HepG2 (cell line): ENCODE data around the gene MT1A. TPM values are rescaled to one million over a fixed set of nuclear protein-coding genes. Genes with fewer than 3 reads are reported as not detected.

ENCODE experiments used
- AKAP8 ChIP-seq: sonication (generic); formaldehyde crosslinking; IDR thresholded peaks from 2 replicates; pipeline ENCODE4 v1.5.1; 2020; ENCODE audit warnings: mild to moderate bottlenecking, missing genetic modification reagents
- CCAR2 ChIP-seq: fragments of 200-400 bp; formaldehyde crosslinking; optimal IDR thresholded peaks from 2 replicates; pipeline ENCODE3; 2018; ENCODE audit warnings: low read depth, mild to moderate bottlenecking, low read length, moderate library complexity
- CENPX ChIP-seq: sonication (generic); formaldehyde crosslinking; IDR thresholded peaks from 2 replicates; pipeline ENCODE4 v1.9.0; 2021; ENCODE audit warnings: mild to moderate bottlenecking, missing genetic modification reagents, moderate library complexity
- EED ChIP-seq: sonication (generic); formaldehyde crosslinking; IDR thresholded peaks from 2 replicates; pipeline ENCODE4 v1.5.0; 2020; ENCODE audit warnings: mild to moderate bottlenecking, missing genetic modification reagents
- ELF4 ChIP-seq: sonication (generic); formaldehyde crosslinking; IDR thresholded peaks from 2 replicates; pipeline ENCODE4 v1.5.0; 2020; ENCODE audit warnings: missing genetic modification reagents, mild to moderate bottlenecking, moderate library complexity, borderline replicate concordance
- GFI1 ChIP-seq: sonication (generic); formaldehyde crosslinking; IDR thresholded peaks from 2 replicates; pipeline ENCODE4 v1.5.0; 2020; ENCODE audit warnings: missing genetic modification reagents, mild to moderate bottlenecking, borderline replicate concordance
- ONECUT2 ChIP-seq: sonication (generic); formaldehyde crosslinking; IDR thresholded peaks from 2 replicates; pipeline ENCODE4 v1.4.0; 2020; ENCODE audit warnings: missing genetic modification reagents
- REXO4 ChIP-seq: sonication (generic); formaldehyde crosslinking; IDR thresholded peaks from 2 replicates; pipeline ENCODE4 v1.8.0; 2022; ENCODE audit warnings: missing genetic modification reagents, mild to moderate bottlenecking, borderline replicate concordance
- SAFB2 ChIP-seq: sonication (generic); formaldehyde crosslinking; IDR thresholded peaks from 2 replicates; pipeline ENCODE4 v1.5.1; 2020; ENCODE audit warnings: missing genetic modification reagents, low read depth, mild to moderate bottlenecking, borderline replicate concordance
- SMAD9 ChIP-seq: sonication (generic); formaldehyde crosslinking; IDR thresholded peaks from 2 replicates; pipeline ENCODE4 v1.5.1; 2020; ENCODE audit warnings: mild to moderate bottlenecking, missing genetic modification reagents
- SMC3 ChIP-seq: IDR thresholded peaks from 2 replicates; pipeline ENCODE4 v1.6.1; 2011; ENCODE audit warnings: low read length, improper control_type of control experiment
- SNAI1 ChIP-seq: sonication (generic); formaldehyde crosslinking; IDR thresholded peaks from 2 replicates; pipeline ENCODE4 v1.5.0; 2020; ENCODE audit warnings: mild to moderate bottlenecking, missing genetic modification reagents, borderline replicate concordance
- SPEN ChIP-seq: sonication (generic); formaldehyde crosslinking; IDR thresholded peaks from 2 replicates; pipeline ENCODE4 v1.5.1; 2020; ENCODE audit warnings: low read depth, mild to moderate bottlenecking, missing genetic modification reagents
- TEAD3 ChIP-seq: optimal IDR thresholded peaks from 2 replicates; pipeline ENCODE3; 2016; ENCODE audit warnings: borderline replicate concordance
- TOE1 ChIP-seq: sonication (generic); formaldehyde crosslinking; IDR thresholded peaks from 2 replicates; pipeline ENCODE4 v1.4.0; 2020; ENCODE audit warnings: mild to moderate bottlenecking, missing genetic modification reagents
- ZMYM2 ChIP-seq: sonication (generic); formaldehyde crosslinking; IDR thresholded peaks from 2 replicates; pipeline ENCODE4 v1.8.0; 2022; ENCODE audit warnings: mild to moderate bottlenecking, missing genetic modification reagents
- ZNF232 ChIP-seq: sonication (generic); formaldehyde crosslinking; IDR thresholded peaks from 2 replicates; pipeline ENCODE4 v1.4.0; 2020; ENCODE audit warnings: missing genetic modification reagents, borderline replicate concordance
- ZNF616 ChIP-seq: sonication (generic); formaldehyde crosslinking; IDR thresholded peaks from 2 replicates; pipeline ENCODE4 v1.5.0; 2020; ENCODE audit warnings: low read depth, mild to moderate bottlenecking, missing genetic modification reagents
- ZNF709 ChIP-seq: sonication (generic); formaldehyde crosslinking; IDR thresholded peaks from 2 replicates; pipeline ENCODE4 v1.5.0; 2020; ENCODE audit warnings: mild to moderate bottlenecking, missing genetic modification reagents
- ZNF792 ChIP-seq: IDR thresholded peaks from 2 replicates; pipeline ENCODE4 v1.6.1; 2016
- ZSCAN29 ChIP-seq: sonication (generic); formaldehyde crosslinking; conservative IDR thresholded peaks from 2 replicates; pipeline ENCODE4 v1.4.0; 2020; ENCODE audit warnings: mild to moderate bottlenecking, missing genetic modification reagents
- ZSCAN31 ChIP-seq: sonication (generic); formaldehyde crosslinking; IDR thresholded peaks from 2 replicates; pipeline ENCODE4 v1.5.0; 2020; ENCODE audit warnings: low read depth, mild to moderate bottlenecking, missing genetic modification reagents
- polyA plus RNA-seq, 8 experiments: library from polyadenylated mRNA; depleted of rRNA in 3 of 8; stranded (reverse) in 7 of 8; unstranded in 1 of 8; fragments of >200 nt; fragmentation: Illumina TruSeq in 4 of 8; extraction: Trizol in 4 of 8; gene quantifications; 2 replicates each; pipeline versions ENCODE4 v1.2.1 to v1.2.3, GENCODE V29; 2011 to 2016; ENCODE audit warnings: low read depth in 4 of 8, missing spikeins in 1 of 8, mixed read lengths in 1 of 8; ENCODE audit not compliant: insufficient read depth in 1 of 8
- total RNA-seq, 5 experiments: library from RNA; depleted of rRNA; stranded (reverse); fragments of >200 nt; fragmentation: Illumina TruSeq; extraction: Trizol; gene quantifications; 2 replicates each; pipeline ENCODE4 v1.2.3, GENCODE V29; 2016; ENCODE audit warnings: low read depth in 1 of 5
- TF ChIP-seq, protein P1 (sequence below): sonication (generic); formaldehyde crosslinking; IDR thresholded peaks from 2 replicates; pipeline ENCODE4 v1.4.0; 2020; ENCODE audit warnings: missing genetic modification reagents
- TF ChIP-seq, protein P2 (sequence below): sonication (generic); formaldehyde crosslinking; IDR thresholded peaks from 2 replicates; pipeline ENCODE4 v1.5.1; 2020; ENCODE audit warnings: missing genetic modification reagents, mild to moderate bottlenecking, borderline replicate concordance
- TF ChIP-seq, protein P3 (sequence below): sonication (generic); formaldehyde crosslinking; IDR thresholded peaks from 2 replicates; pipeline ENCODE4 v1.8.1; 2023; ENCODE audit warnings: mild to moderate bottlenecking, missing genetic modification reagents

MT1A gene
- total and polyA plus RNA-seq, 2 of the 13 experiments (the other 11 are each of a cell fraction or from before 2014, with no cell fraction given) = 8.3 to 10.4 TPM

DNA sequence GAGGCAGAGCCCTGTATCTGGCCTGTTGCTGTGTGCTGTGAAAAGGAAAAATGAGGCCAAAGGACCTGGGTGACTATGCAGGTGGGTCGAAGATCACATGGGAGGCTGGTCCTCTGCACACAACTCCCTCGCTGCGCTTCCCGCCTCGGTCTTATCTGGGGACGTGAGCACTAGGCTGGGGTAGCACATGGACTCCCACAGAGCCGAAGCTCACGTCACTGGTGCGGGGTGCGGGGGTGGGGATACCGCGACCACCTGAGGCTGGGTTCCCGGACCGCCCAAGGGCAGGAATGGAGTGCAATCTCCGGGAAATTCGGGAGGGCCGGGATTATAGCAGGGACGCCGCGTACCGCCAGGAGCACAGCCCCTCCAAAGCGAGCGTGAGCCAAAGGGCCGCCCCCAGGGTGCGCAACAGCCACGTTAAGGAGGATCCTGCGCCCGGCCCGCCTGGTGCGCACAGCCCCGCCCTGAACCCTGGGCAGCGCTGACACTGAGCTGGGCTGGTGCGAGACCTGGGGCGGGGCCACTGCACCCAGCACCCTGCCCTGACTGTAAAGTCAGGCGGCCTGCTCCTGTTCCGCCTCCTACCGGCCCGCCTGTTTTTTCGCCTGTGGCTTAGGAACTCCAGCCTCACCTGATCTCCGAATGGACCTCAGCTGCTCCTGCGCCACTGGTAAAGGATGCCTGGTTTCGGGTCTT is 4.8 kb downstream of the MT1A start (continued):
- TF ChIP-seq SMAD9 (CRISPR knock-in tag) = 0 out of 2 replicates have a peak, but pooled peaks have one; percentile 37
- TF ChIP-seq ZMYM2 (CRISPR knock-in tag) = no peak
- no peak for TF ChIP-seq SMC3
- no peak for TF ChIP-seq SPEN (CRISPR knock-in tag)
- no peak for TF ChIP-seq ONECUT2 (CRISPR knock-in tag)
- no peak for TF ChIP-seq CCAR2
- TF ChIP-seq ZNF616 (CRISPR knock-in tag) = no peak
- TF ChIP-seq CENPX = no peak
- TF ChIP-seq EED (CRISPR knock-in tag) = no peak
- TF ChIP-seq, protein P1, sequence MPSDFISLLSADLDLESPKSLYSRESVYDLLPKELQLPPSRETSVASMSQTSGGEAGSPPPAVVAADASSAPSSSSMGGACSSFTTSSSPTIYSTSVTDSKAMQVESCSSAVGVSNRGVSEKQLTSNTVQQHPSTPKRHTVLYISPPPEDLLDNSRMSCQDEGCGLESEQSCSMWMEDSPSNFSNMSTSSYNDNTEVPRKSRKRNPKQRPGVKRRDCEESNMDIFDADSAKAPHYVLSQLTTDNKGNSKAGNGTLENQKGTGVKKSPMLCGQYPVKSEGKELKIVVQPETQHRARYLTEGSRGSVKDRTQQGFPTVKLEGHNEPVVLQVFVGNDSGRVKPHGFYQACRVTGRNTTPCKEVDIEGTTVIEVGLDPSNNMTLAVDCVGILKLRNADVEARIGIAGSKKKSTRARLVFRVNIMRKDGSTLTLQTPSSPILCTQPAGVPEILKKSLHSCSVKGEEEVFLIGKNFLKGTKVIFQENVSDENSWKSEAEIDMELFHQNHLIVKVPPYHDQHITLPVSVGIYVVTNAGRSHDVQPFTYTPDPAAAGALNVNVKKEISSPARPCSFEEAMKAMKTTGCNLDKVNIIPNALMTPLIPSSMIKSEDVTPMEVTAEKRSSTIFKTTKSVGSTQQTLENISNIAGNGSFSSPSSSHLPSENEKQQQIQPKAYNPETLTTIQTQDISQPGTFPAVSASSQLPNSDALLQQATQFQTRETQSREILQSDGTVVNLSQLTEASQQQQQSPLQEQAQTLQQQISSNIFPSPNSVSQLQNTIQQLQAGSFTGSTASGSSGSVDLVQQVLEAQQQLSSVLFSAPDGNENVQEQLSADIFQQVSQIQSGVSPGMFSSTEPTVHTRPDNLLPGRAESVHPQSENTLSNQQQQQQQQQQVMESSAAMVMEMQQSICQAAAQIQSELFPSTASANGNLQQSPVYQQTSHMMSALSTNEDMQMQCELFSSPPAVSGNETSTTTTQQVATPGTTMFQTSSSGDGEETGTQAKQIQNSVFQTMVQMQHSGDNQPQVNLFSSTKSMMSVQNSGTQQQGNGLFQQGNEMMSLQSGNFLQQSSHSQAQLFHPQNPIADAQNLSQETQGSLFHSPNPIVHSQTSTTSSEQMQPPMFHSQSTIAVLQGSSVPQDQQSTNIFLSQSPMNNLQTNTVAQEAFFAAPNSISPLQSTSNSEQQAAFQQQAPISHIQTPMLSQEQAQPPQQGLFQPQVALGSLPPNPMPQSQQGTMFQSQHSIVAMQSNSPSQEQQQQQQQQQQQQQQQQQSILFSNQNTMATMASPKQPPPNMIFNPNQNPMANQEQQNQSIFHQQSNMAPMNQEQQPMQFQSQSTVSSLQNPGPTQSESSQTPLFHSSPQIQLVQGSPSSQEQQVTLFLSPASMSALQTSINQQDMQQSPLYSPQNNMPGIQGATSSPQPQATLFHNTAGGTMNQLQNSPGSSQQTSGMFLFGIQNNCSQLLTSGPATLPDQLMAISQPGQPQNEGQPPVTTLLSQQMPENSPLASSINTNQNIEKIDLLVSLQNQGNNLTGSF (CRISPR knock-in tag) = peak; percentile 55; the same call in 1 of the 2 replicates
- TF ChIP-seq TOE1 (CRISPR knock-in tag) = no peak
- TF ChIP-seq, protein P2, sequence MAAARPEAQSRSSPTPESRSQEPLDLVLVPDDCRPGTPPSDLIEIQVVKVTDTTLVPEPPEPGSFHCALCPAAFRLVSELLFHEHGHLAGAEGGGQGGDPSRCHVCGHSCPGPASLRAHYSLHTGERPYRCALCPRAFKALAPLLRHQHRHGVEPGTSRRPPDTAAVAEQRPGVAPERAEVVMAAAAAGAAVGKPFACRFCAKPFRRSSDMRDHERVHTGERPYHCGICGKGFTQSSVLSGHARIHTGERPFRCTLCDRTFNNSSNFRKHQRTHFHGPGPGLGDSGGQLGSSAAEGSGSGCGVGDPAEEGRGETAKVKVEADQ (CRISPR knock-in tag) = no peak
- TF ChIP-seq TEAD3 = peak; percentile 3
- TF ChIP-seq ZNF792 (CRISPR knock-in tag) = peak; percentile 57
- TF ChIP-seq AKAP8 = no peak
- no peak for TF ChIP-seq GFI1 (CRISPR knock-in tag)
- no peak for TF ChIP-seq REXO4 (CRISPR knock-in tag)
- peak; percentile 54; the same call in 1 of the 2 replicates for TF ChIP-seq ZSCAN31 (CRISPR knock-in tag)
- TF ChIP-seq ELF4 (CRISPR knock-in tag) = no peak
- no peak for TF ChIP-seq ZNF232 (CRISPR knock-in tag)
- peak; percentile 60; the same call in 1 of the 2 replicates for TF ChIP-seq ZSCAN29
- TF ChIP-seq, protein P3, sequence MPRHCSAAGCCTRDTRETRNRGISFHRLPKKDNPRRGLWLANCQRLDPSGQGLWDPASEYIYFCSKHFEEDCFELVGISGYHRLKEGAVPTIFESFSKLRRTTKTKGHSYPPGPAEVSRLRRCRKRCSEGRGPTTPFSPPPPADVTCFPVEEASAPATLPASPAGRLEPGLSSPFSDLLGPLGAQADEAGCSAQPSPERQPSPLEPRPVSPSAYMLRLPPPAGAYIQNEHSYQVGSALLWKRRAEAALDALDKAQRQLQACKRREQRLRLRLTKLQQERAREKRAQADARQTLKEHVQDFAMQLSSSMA (CRISPR knock-in tag) = peak; percentile 90; the same call in 1 of the 2 replicates
- no peak for TF ChIP-seq SAFB2 (CRISPR knock-in tag)
- peak; percentile 63 for TF ChIP-seq ZNF709 (CRISPR knock-in tag)
- 0 out of 2 replicates have a peak, but pooled peaks have one; percentile 30 for TF ChIP-seq SNAI1
